Activated CD4-positive, alpha-beta T cell treated with anti-CD3 and anti-CD28 coated beads, Interleukin-10, Interleukin-2, amounts not matched to agents 100 ng/mL and 50 ng/mL, durations not matched to agents 16 hours and 8 hours (primary cell): ENCODE measurements around the gene SAMD4A.
"Not testable (repeated sequence)": the region's sequence is repeated elsewhere in the genome, so short reads cannot be mapped to it uniquely, and the experiment has no call there.

Source experiments
- DNase-seq: peaks from one replicate; pipeline ENCODE4 v3.0.0-alpha.2; 2020

Gene SAMD4A

DNA sequence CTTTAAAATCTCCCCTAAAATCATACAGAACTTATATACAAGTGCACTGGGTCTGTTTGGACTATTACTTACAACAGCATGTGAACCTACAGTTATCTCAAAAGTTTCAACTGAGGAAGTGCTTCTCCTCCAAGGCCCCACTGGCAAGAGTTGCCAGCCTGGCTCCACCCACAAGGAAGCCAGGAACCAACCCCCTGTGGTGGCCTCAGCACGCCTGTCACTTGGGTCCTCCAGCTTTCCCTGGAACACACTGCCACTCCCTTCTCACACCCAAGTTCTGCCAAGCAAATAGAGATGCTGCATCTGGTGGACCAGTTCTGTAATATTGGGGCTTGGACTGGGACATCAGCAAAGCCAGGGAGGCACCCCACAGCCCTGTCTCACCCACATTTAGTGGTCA is 220.3 kb downstream of the SAMD4A start:
- no peak for DNase-seq

DNA sequence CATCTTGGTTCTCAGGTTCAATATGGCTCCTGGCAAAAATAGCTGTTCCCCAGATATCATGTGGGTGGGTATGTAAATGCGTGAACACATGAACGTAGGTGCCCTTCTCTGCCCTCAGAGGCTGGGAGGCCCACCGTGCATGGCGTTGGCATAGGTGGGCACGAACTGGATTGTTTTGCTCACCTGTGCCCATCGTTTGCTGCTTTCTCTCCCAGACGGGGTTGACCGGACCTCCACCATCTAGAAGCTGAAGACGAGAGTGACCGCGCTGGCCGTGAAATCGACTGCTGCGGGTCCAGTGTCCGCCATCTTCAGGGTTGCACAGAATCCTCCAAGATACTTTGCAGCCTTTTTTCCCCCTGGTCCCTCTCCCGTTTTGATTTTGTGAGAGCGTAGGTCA is 221.8 kb downstream of the SAMD4A start:
- DNase-seq, result no peak

DNA sequence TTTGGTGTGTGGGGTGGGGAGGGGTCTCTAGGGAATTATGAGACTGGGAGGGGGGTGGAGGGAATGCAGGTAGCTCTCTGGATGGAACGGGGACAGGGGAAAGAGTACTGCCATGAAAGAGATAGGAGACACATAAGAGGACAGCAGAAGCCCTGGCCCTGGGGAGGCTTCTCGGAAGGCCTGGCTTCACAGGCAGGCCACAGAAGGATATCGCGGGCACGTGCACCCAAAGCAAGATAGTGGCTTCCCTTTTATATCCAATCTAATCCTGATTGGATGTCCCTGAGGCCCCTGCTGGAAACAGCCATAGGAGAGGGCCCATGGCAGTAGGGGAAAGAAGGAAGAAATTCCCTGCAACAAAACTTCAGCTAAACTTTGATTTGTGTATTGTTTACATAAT is 222.2 kb downstream of the SAMD4A start:
- no peak for DNase-seq

DNA sequence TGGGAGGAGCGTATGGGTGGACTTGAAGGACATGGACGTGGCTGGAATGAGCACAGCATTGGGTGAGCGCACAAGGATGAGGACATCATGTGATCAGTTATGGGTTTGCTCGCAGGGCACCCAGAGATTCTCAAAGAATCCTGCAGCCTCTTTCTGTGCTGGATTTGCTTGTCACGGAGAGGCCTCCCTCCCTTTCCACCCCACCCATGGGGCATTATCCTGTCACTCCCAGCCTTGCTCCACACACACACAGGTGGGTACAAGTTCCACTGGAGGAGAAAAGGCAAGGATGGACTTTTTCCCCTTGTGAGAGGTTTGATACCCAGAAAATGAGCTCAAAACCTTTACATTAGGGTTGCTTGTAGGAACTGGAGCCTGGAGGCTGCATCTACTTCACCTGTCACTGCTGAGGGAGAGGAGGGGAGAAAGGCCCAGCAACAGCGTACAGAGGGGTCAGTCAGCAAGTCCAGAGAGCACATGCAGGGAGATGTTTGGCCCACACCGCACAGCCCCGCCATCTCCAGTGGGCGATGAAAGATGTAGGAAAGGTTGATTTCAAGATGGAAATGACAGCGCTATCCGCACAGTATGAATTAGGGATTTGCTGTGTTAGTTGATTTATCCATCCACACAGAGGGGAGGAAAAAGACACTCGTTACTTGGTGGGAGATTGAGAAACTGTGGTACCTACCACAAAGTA is 223.0 kb downstream of the SAMD4A start:
- no peak for DNase-seq

DNA sequence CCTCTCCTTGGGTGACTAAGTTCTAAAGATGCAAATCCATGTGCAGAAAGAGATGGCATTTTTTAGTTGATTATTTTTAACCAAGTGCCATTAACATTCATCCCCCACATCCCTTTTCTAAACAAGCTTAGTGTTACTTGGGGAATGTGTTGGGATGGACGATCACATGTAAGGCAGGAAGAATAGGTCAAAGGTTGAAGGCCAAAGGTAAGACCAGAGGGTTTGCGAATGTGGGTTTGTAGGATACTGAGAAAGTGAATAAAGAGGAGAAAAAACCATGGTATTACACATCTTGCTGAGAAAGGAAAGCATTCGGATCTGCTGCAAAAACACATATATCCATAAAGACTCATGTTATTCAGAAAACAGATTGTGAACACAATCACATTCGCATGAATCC is 224.1 kb downstream of the SAMD4A start:
- no peak for DNase-seq

DNA sequence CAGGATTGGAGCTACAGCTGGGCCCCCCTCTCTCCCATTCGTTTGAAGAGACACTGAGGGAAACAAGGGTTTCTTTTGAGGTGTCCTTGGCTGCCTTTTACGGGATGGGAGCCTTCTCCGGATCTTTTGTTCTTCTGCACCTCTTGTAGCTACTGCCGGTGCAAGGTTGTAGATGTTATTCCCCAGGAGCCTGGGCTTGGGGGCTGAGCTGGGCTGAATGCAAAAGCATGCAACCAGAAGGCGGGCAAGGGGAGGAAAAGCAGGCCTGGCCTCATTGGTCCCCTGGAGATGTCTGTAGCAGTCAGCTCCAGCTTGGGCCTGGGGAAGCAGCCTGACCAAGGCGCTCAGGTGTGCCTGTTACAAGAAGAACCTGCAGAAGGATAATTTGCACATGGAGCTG is 225.4 kb downstream of the SAMD4A start:
- no peak for DNase-seq

DNA sequence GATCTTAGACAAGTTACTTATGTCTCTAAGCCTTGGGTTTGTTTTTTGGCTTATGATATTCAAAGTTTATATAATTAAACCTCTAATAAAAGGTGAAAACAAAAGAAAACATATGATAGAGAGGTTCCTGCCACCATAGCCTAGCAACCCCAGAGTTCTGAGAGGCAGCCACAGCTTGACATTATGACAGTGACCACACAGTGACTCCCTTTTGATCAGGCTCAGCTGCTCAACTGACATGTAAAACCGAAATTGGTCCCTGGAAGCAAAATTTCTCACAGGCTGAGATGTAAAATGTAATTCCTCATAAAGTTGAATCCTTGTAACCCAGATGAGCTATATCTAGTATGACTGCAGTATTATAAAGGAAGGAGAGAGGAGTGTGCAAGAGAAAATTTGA is 227.2 kb downstream of the SAMD4A start:
- no peak for DNase-seq

DNA sequence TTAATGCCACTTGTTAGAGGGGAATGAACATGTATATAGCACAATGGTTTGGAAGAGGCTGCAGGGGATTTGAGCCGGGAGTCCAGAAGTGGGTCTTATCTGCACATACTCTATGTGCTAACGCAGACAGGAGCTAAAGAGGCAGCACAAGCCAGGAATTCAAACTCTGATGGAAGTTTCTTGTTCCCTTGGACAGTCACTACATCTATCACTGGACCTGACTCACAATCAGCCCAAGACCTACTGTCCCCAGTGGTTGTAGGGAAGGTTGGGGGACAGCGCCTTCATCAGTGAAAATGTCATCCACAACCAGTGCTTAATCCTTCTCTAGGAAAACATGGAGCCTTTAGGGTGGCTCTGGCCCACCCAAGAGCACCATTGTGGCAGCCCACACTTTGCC is 227.9 kb downstream of the SAMD4A start:
- DNase-seq, result no peak

DNA sequence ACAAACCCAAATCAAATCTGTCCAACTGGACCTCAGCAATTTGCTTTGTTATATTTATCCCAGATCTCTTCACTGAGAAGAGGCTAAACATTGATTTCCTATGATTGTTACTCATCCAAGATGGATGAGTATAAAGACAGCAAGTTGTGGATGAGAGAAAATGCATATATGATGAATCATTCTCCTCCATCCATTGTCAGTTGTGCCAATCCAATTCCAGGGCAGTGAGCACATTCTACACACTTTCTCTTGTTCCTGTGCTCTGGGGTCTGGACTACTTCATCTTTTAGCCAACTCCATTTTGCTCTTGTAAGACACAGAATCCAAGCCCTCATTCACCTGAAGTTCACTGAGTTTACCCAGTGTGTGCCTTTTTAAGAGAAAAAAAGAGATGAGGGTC is 230.0 kb downstream of the SAMD4A start:
- no peak for DNase-seq

DNA sequence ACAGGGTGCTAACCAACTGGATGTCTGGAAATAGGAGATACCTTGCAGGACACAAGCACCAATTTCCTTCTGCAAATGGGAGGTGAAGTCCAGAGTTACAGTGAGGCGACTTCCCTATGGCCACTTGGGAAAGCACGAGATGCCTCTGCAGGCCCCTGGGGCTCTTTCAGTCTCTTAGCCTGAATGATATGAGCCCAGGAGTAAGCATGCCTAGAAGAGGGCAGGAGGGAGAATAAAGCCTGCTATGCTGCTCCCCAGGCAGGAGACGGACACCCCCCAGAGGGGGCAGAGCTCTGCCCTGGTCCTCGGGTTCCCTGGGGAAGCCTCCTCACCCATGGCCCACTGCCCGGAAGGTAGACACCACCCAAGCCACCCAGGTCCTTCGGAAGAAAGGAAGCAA is 230.6 kb downstream of the SAMD4A start:
- DNase-seq, result no peak

DNA sequence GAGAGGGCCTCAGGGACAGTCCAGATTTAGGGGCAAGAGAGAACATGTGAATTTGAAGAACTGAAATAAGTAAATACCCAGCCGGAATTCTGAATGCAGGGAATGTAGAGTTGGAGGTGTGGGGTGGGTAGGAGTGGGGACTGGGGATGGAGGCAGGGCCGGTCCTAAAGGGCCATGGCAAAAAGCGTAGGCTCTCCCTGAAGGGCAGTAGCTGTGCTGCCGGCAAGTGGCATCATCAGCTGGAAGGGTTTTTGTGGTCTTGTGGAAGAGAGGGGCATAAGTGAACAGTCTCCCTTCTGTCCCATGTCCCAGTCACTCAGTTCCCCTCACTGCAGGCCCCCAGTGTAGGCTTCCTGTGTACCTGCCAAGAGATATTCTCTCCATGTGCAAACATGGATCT is 231.1 kb downstream of the SAMD4A start:
- DNase-seq, result no peak

DNA sequence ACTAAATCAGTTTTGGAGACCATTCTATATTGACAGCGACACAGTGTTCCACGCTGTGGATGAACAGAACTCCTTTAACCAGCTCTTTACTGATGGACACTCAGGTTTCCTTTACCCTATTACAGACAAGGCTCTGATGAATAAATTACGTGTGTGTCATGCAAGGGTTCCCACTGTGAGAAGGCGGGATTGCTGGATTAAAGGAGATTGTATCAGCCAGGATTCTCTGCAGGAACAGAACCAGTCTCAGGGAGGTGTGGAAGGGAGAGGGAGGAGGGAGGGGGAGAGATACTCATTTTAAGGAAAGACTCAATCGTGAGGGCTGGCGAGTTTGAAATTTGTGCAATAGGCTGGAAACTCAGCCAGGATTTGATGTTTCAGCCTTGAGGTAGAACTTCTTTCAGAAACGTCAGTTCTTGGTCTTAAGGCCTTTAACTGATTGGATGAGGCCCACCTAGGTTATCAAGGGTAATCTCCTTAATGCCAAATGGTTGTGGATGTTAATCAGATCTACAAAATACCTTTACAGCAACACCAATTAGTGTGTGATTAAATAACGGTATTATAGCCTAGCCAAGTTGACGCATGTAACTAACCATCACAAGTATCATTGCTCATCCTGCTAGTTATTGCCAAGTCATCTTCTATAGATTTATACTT is 231.7 kb downstream of the SAMD4A start:
- DNase-seq, result no peak

DNA sequence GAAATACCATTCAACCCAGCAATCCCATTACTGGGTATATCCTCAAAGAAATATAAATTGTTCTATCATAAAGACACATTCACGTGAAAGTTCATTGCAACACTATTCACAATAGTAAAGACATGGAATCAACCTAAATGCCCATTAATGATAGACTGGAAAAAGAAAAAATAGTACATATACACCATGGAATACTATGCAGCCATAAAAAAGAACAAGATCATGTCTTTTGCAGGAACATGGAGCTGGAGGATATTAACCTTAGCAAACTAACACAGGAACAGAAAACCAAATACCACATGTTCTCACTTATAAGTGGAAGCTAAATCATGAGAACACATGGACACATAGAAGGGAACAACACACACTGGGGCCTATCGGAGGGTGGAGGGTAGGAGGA is 234.6 kb downstream of the SAMD4A start:
- not testable (repeated sequence) for DNase-seq

DNA sequence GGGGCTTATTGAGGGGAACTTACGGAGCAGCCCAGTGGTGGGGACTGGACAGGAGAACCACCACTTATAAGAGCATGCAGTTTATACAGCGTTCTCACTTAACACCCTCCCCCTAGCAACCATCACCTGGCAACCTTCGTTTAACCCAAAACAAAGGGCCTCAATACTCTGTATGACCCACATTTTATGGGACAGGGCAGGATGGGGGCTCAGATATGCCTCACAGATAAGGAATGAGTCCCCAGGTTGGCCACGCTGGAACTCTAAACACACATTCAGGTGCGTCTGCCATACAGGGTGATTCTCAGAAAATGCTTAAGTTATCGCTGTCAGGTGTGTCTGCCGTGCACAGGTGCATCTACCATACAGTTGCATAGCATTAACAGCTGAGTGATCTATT is 236.5 kb downstream of the SAMD4A start:
- no peak for DNase-seq

DNA sequence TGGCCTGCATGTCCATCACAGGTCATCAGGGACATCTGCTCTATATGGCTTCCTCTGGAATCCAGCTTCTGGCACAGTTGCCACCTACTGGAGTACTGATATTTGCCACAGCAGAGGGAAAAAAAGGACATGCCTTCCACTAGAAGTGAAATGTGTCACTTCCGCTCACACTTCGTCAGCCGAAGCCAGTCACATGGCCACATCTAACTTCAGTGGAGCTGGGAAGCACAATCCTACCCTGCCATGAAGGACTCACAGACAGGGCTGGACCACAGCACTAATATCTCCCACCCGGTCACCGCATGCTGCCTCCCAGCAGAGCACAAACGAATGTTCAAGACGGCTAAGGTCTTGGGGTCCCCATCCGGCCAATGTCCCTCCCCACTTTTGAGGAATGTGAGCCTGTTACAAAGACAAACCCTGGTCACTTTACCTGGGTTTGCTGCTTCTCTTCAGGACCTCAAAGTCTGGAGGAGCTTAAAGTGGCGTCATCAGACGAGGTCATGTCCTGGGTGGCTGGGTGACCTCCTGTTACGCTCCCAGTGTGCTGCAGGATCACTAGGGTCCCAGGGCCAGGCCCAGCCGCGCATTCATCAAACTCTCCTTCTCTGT is 237.1 kb downstream of the SAMD4A start:
- no peak for DNase-seq

DNA sequence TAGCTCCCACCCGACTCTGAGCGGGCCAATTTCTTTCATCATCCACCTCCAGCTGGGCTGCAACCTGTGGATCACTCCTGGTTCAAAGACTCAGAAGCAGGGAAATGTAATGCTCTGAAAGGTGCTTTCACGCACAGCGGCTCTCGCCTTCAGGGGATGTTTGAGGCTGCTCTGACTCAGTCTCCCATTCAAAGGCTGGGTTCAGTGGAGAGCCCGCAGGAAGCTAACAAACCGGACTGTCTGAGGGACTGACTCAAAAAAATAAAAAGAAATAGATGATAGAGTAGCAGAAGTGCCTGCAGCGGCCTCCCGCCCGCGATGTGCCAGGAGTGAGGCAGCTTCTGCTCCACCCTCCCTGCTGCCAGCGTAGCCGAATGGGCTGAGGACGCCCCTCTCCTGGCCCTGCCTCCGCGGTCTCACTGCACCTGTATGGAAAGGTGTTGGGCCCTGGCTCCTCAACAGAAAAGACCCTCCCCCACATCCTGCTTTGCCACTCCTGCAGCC is 237.7 kb downstream of the SAMD4A start:
- no peak for DNase-seq

DNA sequence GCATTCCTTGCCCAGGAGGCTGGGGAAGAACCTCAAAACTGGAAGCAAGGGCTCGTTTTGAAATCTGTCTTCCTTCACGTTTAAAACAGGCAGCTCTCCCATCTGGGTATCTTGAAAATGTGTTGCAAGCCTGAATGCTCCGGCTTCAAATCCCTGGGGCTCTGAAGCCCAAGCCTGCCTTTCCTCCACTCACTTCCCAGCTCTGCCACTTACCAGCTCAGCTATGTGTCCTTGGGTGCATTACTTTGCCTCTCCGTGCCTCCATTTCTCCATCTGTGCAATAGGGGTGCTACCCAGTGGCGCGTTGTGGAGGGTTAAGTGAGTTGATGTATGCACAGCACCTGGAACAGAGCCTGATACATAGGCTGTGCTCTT is 238.1 kb downstream of the SAMD4A start:
- no peak for DNase-seq

DNA sequence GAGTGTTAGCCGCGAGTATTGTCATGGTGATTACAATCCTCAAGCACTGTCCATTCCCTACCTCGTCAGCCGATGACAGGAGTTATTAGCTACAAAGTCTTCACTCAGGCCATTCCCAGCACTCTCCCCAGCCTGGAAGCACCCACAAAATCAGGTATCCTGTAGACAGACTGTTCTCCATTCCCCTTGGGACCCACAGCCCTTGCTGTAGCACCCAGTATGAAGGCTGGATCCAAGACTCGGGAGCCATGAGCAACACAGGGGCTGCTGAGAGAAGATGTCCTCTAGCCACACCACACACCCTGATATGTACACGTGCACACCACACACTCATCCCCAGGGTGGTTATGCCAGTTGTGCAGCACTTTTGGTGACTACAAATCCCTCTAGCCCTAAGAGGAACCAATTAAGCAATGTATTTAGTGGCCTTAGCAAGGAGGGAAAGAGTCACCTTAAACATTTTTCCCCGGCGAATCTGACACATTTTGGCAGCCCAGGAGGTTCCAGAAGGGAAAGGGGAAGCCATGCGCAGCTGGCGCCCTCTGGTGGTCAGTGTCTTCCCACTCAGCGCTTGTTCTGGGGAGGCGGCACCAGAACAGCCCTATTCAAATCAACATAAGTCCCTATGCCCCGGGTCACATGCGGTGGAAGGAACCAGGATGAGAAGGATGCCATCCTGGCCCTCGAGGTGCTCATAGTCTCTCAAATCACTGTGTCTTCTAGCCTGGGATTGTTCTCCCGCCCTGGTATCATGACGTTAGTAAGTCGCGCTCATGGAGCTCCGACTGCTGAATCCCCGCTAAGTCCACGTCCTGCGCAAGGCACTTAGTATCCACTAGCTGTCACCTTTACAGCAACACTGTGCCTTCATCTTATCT is 238.8 kb downstream of the SAMD4A start:
- DNase-seq, result peak; percentile 80

DNA sequence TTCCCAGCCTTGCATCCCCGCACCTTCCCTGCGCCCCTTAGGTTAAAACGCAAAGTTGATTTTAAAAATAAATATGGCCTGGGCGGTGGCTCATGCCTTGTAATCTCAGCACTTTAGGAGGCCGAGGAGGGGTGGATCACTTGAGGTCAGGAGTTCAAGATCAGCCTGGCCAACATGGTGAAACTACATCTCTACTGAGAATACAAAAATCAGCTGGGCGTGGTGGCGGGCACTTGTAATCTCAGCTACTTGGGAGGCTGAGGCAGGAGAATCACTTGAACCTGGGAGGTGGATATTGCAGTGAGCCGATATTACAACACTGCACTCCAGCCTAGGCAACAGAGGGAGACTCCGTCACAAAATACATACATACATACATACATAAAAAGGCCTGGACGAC is 239.7 kb downstream of the SAMD4A start:
- no peak for DNase-seq

DNA sequence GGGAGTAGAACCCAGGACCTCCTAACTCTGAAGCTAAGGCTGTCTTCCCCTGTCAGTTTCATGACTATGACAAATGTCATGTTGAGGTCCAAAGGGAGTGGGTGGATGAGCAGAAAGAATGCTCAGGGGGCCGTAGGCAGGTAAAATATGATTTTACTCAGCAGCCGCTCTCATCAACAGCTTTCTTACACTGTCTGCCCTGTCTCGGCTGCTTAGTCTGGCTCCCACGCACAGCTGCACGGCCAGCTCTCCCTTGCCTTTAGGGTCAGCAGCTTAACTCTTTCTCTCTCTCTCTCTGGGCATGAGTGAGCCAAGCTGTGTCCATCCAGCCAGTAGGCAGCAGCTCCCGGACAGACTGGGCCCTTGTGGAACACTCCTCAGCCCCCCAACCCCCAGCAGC is 240.5 kb downstream of the SAMD4A start:
- no peak for DNase-seq

DNA sequence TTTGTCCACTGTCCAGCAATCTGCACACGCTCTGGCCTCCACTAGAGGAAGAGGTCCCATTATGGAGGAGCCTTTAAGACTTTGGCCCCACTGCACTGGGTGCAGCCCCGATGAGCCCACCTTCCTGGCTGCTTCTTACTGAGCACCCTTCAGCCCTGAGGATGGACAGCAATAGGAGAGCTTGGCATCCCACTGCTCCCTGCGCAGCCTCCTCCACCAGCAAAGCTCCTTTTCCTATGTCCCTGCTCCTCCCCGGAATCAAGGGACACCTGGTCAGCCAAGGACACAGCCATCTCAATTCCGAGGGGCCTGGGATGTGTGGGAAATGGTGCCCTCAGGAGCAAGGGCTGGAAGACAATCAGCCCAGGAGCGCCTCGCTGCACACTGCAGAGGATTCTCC is 241.0 kb downstream of the SAMD4A start:
- no peak for DNase-seq

DNA sequence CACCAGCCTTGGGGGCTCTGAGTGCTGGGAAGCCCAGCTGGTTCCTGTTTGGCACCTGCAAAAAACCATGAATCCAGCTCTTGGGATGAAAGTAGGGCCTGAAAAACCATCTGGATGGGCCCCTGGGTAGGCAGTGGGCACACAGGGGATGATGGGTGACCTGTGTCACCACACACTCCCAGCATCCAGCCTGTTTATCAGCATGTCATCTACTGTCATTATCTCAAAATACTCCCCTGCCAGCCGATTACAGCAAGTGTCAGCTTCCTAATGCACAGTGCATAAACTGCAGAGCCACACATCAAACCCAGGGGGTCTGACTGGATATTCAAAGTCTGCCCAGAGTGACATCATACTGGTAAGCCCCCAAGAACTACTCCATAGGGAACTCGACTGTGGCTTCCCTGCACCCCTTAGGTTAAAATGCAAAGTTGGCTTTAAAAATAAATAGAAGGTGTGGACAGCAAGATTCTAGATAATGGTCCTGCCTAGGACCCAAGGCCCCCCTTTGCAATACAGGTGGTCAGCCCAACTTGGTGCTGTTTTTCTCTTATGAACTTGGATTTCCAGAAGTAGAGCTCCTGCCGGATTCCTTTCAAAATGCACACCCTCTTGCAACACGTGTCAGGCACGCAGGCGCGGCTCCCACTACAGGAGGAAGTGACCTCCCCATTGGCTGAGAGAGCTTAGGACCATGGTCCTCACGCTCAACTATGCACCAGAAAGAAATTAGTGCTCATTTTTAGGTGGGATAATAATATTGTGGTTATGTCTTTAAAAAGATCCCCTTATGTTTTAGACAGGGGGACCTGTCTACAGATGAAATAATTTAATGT is 241.6 kb downstream of the SAMD4A start:
- DNase-seq, result no peak
